Midbrain (tissue), 1 donor: ENCODE measurements around the gene SGCA.

ENCODE experiments used
- DNase-seq: peaks from one replicate; lab custom pipeline; 2025; lab: John Stamatoyannopoulos, UW

Gene SGCA

DNA sequence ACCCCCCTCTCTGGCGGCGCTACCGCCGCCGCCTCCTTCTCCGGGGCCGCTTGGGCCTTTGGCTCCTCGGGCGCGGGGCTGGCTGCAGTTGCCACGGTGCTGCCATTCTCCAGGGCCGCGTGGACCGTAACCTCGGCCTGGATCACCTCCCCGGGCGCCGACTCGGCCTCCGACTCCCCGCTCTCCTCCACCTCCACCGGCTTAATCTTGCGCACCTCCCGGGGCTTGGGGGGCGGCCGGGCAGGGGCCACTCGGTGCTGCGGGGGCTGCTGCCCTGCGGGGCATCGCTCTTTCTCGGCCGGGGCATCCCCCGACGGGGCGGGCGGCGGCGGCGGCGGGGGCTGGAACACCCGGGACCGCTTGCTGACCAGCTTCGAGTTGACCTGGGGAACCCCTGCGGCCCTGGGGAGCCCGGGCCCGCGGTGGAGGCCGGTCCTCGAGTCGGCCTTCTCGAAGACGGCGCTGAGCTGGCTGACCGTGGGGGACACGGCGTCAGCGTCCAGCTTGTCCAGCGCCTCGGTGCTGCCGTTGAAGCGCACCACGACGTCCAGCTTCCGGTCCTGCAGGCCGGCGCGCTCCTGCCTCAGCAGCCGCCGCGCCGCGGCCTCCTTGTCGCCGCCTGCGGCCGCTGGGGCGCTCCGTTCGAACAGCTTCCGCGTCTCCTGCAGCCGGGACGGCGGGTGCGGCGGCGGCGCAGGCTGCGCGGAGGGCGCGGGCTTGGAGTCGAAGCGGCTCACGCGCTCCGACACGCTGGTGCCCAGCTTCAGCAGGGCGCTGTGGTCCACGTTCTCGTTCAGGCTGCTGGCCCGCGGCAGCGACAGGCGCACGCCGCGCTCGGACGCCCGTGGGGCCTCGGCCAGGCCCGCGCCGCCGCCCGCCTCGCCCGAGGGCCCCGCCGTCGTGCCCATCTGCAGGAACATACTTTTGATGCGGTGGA is 16.1 kb upstream of the SGCA start:
- peak; percentile 34 for DNase-seq

DNA sequence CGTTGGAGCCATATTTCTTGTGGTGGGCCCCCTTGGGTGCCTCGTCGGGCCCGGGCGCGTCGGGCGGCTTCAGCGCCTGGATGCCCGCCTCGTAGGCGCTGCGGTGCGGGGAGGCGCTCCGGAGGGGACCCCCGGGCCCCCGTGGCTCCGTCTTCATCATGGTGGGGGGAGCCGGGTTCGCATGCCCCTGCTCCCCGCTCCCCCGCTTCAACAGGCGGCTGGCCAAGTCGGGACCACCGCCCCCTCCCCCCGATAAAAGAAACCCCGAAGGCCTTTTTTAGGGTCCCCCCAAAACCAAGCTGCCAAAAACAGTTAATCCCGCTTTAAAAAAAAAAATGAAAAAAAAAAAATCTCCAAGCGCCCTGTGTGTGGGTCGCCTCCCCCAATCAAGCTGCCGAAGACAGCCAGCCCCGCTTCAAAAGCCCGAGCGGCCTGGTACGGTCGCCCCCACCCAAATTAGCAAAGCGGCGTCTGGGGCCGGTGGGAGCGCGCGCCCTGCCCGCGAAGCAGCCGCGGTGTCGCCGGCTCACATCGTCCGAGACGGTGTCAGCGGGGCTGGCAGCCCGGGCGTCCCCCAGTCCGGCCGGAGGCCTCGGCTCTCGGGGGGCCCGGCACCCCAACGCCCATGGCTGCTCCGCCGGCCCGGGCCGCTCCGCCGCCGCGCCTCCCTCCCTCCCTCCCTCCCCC is 15.3 kb upstream of the SGCA start, which contains the start of gene PPP1R9B:
PPP1R9B (minus strand) TSS at position 324 of the 687 bp plus-strand sequence; CDS start at position 160, 164 bp downstream.
- no peak for DNase-seq

DNA sequence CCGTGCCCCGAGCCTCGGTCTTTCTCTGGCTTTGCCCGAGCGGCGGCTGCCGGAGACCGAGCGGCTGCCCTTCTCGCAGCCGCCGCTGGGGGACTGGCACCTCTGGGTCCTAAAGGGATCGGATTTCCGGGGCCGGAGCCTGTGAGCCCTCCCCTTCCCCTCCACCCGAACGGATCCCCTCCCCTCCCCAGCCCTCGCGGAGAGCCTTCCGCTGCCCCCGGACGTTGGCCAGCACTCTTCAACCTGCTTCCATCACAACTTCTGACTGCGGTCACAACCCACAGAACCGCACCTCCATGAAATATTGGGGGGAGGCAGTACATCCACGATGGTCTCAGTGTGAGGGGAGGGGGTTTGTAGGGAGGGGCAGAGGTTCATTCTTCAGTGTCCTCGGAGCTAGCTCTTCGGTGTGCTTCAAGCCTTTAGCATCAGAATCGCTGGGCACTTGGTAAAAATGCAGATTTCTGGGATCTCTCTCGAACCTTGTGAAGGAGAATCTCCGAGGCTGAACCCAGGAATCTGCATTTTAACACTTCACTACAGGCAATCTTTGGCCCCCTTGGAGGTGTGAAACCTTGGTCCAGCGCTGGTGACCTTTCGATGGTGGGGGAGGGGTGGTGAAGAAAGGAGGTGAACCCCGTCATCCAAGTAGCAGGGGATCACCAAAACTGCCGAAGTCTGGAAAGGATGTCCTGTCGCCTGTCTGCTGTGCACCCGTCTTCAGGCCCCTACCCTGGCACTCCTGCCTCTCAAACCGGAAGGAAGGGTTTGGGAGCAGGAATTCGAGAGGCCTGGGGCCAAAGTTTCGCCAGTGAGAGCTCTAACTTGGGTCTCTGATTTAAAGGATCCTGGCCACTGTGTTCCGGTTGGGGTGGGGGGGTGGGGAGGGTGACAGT is 14.5 kb upstream of the SGCA start:
- peak; percentile 90 for DNase-seq

DNA sequence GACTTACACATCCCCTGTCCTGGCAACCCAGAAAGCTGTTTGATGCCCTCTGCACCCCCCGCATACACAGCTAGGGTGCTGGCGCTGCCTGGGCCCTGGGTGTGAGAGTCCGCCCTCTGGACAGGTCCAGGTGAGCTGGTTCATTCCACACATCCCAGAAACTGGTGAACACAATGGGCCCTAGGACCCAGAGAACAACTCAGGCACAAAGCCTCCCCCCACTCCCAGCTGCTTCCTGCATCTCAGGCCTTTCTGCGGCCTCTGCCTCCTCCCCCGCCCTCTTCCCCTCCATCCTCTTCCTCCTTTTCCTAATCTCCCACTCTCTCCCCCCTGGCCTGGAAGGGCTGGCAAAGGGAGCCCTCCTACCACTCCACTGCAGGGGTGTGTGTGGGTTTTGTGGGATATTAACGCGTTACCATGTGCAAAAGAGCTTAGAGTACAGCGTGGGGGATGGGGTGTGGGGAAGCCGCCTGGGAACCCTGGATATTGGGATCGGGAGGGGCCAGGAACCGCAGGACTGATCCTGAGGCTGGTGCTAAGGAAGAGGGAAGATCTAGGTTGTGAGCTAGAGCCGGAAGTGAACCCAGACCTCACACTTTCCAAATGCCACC is 13.8 kb upstream of the SGCA start:
- DNase-seq = peak; percentile 86

DNA sequence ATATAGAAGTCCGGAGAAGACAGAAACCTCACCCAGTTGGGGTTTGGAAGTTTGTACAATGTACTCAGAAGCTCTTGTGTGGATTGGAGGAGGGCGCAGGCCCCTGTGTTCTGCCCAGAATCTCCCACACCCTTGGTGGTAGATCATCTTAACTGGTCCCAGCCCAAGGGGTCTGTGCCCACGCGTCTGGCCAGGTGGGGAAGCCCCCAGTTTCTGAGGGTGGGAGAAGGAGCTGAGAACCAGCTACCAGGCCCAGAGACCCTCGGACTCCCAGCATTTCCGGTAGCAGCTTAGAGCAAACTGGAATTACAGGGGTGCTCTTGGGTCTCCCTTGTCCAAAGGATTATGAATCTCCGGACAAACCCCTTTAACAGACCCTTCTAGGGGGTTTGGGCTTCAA is 13.1 kb upstream of the SGCA start:
- DNase-seq = no peak

DNA sequence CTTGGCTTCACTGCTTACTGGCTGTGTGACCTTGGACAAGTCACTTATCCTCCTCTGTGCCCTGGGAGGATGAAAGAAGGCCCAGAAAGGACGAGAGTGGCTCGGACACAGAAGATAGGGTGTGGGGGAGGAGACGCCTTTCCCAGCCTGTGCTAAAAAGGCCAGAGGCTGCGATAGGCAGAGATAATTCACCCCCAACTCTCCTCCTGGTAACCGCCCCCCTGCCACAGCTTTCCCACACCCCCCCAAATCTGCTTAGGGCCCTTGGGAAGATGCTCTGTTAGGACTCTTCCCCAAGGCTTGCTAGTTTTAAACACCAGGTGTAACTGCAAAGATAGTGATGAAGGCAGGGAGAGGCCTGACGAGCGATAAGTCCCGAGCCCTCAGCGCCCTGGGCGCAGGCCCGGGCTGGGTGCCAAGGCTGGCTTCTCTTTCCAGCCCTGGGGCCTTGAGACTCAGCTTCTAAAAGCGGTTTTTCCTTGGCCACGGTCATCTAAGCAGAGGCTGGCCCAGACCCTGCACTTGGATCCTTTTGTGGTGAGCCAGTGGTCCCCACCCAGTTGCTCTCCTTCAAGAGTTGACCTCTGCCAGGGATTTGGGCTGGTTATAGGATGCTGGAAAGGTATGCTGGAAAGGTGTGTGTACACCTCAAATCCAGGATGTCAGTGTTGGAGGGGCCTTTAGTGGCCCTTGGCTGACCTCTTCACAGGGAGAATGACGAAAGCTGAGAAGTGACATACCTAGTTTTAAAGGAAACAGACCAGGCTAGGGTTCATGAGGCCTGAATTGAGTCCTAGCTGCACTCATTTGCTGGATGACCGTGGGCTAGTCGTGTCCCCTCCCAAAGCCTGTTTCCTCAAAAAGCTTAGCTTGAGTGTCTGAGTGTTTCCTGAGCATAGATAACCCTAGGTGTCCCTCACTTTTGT is 11.9 kb upstream of the SGCA start:
- no peak for DNase-seq

DNA sequence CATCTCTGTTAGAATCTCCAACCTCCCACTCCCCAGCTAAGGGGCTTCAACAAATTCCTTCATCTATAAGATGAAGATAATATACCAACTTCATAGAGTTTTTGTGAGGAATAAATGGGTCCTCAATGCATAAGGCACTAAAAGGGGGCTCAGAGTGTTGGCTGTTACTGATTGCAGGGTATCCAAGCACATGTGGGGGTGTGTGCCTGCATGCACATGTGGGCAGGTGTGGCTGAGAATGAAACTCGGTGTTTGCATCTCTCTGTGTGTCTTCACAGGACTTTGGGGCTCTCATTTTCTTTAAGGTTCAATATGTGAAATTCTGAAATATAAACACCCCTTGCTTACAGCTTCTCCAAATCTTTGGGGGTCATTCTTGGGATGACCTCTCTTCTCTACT is 11.2 kb upstream of the SGCA start:
- no peak for DNase-seq

DNA sequence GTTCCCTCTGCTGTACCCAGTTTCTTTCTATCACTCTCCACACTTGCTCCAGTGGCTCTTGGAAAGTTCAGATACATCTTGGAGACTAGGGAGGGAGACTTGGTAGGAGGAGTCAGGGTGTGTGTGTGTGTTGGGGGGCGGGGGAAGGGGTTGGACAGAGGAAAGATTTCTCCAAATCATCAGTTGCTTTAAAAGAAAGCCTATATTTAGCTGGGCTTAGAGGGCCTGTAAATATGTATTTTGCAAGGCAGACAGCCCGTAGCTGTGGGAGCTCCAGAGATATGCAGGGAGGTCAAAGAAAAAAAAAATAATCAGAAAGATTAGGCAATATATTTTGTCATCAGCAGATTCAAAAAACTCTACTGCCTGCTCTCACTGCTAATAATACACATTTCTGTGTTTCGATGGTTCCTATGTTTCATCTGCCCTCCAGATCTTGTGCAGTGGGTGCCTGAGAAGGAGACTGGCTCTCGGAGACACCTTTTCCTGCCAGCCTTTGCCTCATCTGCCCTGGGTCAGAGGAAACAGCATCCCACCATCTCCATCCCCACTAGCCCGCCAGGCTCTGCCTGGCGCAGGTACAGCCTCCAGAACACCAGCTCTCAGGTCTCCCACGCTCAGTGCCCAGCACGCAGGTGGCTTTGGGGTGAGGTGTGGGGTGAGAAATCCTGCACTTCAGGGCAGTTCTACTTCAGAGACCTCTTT is 10.5 kb upstream of the SGCA start:
- no peak for DNase-seq

DNA sequence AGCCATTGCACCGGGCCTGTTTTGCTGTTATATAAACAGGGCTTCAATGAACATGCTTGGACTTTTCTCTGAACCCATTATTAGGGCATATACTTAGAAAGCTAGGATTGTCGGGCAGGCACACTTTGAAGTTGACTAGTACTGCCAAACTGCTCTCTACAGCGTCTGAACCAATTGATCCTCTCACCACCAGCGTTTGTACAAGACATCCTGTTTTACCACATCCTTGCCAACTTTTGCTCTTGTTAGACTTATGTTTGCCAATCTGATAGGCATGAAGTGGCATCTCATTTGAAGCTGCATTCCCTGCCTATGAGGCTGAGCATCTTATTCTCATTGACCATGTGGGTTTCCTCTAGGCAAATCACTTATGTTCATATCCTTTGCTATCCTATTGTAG is 7.9 kb upstream of the SGCA start:
- no peak for DNase-seq

DNA sequence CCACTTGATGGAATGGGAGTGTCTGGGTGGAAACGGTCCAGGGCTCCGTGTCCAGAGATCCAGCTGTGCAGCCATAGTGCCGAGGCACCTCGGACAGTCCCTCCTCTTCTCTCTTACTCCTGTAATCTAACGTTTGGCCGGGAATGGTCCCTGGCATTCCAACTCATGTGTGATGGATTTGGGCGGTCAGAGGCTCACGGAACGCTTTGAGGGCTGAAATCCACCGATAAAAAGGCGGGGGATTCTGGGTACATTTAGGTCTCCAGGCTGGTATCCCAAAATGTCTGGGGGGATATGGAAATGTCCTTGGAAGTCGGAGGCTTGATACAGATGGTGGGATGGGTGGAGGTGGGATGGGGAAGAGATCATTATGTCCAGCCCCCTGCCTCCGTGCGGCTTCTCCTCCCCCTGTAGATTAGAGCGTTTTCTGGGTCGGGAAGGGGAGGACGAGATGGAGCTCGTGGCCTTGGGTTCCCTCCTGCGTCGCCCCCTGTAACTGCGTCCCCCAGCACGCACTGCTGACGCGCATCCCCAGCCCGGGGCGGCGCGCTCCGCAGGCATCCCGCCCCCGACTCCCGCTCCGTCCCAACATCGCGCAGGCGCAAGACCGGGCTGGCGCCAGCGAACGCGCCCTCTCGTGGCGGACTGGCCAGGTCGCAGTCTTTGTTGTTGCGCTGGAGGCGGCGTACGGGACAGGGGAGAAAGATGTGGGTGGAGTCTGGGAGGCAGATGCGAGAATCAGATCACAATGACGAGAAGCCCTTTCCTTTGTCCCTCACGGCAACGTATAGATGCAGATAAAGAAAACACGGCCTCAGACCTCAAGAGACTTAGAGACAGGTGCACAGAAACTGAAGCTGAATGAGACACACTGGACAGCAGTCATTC is 4.5 kb upstream of the SGCA start:
- DNase-seq = peak; percentile 92

DNA sequence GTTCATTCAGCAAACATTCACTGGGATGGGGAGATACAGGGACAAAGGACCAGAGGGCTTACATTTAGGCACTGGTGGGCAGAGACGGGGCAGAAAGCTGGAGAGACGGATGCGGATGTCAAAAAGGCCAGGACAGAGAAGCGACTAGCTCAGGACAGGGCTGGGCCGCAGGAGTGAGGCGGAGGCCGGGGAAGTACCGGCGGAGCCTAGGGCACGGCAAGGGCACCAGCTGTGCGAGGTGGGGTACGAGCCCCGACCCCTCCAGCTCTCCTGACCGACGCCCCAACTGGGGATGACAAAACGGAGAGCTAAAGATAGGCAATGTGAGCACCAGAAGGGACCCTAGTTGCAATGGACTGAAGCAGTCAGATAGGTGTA is 3.9 kb upstream of the SGCA start:
- no peak for DNase-seq

DNA sequence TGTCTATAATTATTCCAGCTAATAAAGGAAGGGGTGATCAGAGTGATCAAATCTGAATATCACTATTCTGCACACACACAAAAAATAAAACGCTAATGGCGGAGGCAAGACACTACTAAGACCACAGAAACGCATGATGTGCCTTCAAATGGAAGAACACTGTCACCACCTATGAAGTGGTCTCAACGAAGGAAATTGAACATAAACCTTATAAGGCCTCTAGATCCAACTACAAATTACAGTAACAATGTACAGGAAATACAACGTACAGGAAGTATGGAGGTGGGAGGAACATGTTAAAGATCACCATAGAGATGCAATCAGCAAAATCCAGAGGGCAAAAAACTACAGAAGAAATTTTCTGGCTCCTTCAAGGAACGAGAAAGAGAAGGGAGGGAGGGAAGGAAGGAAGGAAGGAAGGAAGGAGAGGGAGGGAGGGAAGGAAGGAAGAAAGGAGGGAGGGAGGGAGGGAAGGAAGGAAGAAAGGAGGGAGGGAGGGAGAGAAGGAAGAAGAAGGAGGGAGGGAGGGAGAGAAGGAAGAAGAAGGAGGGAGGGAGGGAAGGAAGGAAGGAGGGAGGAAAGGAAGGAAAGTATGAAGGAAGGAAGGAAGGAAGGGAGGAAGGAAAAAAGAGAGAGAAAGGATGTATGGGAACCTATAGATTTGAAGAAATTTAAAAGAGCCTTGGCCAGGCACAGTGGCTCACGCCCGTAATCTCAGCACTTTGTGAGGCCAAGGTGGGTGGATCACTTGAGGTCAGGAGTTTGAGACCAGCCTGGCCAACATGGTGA is 3.1 kb upstream of the SGCA start:
- DNase-seq = no peak

DNA sequence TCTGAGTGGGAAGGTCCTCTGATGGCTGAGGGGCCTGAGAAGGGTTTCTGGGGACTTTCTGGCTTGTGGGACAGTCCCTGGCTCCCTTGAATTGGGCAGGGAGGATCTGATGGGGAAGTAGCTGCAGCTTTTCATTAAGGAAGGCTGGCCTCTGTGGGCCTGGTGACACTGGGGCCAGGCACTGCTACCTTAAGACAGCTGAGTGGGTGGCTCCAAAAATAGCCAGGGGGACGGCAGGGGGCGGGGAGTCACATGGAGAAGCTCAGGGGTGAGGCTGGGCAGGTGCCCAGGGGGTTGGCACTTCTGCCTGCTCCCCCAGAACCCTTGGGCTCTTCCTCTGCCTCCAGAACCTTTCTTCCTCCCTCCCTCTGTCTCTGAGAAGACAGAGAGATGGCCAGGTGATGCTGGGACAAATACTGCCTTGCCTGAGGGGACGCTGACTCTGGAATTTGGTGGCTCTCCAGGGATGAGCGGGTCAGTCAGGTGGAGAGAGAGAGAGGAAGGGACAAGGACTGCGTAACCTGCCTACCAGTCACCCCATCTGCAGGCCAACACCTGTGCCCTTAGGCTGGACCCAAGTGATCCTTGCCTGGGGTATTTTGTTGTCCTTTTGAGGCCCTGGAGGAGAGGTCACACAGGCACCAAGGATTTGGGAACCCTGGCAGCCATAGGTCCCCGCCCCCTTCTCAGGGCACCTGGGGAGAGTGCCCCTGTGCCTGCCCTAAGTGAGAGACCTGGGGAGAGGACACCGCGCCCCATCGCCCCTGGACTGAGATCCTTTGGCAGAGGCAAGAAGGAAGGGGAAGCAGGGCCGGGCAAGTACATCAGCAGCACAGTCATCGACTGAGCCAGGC is 1.7 kb upstream of the SGCA start:
- no peak for DNase-seq

DNA sequence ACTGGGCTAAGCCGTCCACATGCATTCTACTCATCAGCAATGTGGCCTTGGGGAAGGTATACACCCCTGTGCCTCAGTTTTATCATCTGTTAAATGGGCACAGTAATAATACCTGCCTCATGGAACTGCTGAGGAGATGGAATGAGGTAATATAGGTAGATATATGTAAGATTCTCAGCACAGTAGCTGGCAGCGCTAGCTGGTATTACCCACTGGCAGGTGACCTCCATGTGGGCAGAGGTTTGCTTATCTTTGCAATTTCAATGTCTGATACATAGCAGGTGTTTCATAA is 1.2 kb upstream of the SGCA start:
- DNase-seq = no peak

DNA sequence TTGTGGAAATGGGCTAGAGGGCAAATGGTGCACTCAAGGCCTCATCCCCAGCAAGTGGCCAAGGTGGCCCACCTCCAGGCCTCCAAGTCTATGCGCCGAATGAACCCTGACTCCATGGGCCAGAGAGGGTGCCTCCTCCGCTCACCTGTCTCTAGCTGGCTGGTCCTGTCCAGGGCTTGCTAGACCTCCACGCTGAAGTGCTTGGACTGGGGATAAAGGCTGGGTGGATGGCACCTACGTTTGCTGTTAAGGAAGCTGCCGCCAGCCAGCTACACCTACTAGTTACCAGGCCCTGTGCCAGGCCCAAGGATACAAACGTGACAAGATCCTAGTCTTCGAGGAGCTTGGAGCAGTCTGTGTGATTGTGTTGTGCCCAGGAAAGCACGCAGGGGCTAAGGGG is 739 bp upstream of the SGCA start:
- DNase-seq = no peak

DNA sequence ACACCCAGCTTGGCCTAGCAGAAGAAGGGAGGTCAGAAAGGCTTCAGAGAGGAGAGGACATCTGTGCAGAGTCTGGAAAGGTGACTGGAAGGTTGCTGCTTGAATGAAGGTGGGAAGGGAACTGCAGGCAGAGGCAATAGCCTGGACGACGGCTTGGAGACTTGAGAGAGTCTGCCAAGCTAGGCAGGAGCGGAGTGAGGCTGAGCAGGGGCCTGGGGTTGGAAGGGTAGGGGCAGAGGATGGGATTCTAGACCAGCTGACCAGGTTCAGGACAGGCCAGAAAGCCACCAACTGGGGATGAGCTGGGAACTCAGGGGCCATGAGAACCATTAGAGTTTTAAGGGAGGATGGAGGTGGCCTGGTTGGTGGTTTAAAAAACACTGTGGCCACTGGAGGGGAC is 339 bp upstream of the SGCA start:
- no peak for DNase-seq

DNA sequence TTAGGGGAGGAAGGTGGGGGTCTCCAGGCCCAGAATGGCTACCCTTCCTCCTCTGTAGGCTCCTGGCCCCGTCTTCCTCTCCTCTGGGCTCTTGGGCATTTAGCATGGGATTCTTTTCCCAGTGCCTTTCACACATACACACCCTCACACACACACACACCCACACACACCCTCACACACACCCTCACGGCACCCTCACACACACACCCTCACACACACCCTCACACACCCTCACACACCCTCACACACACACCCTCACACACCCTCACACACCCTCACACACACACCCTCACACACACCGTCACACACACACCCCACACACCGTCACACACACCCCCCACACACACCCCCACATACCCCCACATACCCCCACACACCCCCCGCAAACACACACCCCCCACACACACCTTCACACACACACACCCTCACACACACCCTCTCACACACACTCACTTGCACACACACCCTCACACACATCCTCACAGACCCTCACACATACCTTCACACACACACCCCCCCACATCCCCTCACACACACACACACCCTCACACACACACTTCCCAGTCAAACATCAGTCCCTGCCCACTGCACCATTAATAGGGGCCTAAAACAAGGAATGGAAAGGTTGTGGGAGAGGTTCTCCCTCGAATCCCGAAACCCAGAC is 845 bp downstream of the SGCA start:
- DNase-seq = no peak
